ENCODE measurements around the gene CLEC18B.
A peak's percentile ranks its signal among the peaks of the same experiment; 100 is the strongest.
"Not testable (repeated sequence)": the region's sequence is repeated elsewhere in the genome, so short reads cannot be mapped to it uniquely, and the experiment has no call there.

Gene CLEC18B

GRCh38 chr16:74396521-74397017 is 24.7 kb downstream of the CLEC18B start:
- in situ Hi-C loops (cut with MboI; ENCODE audit: low pct_unique_long_range_greater_than_20kb, low sequenced_read_pairs, unreplicated experiment); DNase-seq (ENCODE audit: low spot score): not testable (repeated sequence)

GRCh38 chr16:74394604-74395003 is 26.7 kb downstream of the CLEC18B start:
- in situ Hi-C loops (cut with MboI; ENCODE audit: low pct_unique_long_range_greater_than_20kb, low sequenced_read_pairs, unreplicated experiment); DNase-seq (ENCODE audit: low spot score): not testable (repeated sequence)

DNA sequence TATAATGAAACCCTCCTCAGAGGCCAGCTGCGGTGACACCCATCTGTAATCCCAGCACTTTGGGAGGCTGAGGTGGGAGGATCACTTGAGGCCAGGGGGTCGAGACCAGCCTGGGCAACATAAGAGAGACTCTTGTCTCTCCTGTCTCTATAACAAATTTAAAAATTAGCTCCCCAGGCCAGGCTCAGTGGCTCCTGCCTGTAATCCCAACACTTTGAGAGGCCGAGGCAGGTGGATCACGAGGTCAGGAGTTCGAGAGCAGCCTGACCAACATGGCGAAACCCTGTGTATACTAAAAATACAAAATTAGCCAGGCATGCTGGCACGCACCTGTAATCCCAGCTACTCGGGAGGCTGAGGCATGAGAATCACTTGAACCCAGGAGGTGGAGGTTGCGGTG is 27.1 kb downstream of the CLEC18B start:
- in situ Hi-C loops (cut with MboI; ENCODE audit: low pct_unique_long_range_greater_than_20kb, low sequenced_read_pairs, unreplicated experiment): not testable (repeated sequence)

GRCh38 chr16:74391454-74392050 is 29.7 kb downstream of the CLEC18B start:
- DNase-seq (ENCODE audit: low spot score); in situ Hi-C loops (cut with MboI; ENCODE audit: low pct_unique_long_range_greater_than_20kb, low sequenced_read_pairs, unreplicated experiment): not testable (repeated sequence)

More for the DNA sequence above, 27.1 kb downstream of the CLEC18B start:
- not testable (repeated sequence) for DNase-seq (ENCODE audit: low spot score)

DNA sequence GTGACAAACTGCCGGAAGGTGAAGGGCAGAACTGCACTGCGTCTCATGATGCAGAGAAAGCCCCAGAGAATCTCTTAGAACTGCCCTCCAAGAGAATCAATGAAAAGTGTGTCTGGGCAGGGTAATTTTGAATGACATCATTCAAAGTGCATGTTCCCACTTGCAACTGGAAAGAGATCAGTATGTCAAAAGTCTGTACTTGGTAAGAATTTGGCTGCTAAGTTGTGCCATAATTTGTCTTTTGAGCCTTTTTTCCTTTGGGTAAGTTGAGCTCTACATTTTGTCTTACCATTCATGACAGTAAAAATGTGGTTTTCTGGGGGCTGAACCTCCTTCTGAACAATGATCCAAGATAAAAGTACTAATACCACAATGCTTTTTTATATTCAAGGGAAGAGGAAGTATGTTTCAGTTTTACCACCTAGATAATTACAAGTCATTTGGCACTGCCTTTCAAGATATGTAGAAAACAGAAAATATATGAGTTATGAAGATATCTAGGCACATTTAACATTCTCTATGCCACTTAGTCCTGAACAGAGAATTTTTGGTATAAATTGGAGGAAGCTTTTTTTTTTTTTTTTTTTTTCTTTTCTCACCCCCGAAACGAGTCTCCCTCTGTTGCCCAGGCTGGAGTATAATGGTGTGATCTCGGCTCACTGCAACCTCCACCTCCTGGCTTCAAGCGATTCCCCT is 38.8 kb downstream of the CLEC18B start:
- in situ Hi-C loops (cut with MboI; ENCODE audit: low pct_unique_long_range_greater_than_20kb, low sequenced_read_pairs, unreplicated experiment); DNase-seq (ENCODE audit: low spot score): not testable (repeated sequence)

DNA sequence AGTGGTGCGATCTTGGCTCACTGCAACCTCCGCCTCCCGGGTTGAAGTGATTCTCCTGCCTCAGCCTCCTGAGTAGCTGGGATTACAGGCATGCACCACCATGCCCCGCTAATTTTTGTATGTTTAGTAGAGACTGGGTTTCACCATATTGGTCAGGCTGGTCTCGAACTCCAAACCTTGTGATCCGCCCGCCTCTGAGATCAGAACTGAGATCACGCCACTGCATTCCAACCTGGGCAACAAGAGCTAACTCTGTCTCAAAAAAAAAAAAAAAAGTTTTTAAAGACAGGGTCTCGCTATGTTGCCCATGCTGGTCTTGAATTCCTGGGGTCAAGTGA is 47.5 kb downstream of the CLEC18B start:
- in situ Hi-C loops (cut with MboI; ENCODE audit: low pct_unique_long_range_greater_than_20kb, low sequenced_read_pairs, unreplicated experiment): not testable (repeated sequence)

DNA sequence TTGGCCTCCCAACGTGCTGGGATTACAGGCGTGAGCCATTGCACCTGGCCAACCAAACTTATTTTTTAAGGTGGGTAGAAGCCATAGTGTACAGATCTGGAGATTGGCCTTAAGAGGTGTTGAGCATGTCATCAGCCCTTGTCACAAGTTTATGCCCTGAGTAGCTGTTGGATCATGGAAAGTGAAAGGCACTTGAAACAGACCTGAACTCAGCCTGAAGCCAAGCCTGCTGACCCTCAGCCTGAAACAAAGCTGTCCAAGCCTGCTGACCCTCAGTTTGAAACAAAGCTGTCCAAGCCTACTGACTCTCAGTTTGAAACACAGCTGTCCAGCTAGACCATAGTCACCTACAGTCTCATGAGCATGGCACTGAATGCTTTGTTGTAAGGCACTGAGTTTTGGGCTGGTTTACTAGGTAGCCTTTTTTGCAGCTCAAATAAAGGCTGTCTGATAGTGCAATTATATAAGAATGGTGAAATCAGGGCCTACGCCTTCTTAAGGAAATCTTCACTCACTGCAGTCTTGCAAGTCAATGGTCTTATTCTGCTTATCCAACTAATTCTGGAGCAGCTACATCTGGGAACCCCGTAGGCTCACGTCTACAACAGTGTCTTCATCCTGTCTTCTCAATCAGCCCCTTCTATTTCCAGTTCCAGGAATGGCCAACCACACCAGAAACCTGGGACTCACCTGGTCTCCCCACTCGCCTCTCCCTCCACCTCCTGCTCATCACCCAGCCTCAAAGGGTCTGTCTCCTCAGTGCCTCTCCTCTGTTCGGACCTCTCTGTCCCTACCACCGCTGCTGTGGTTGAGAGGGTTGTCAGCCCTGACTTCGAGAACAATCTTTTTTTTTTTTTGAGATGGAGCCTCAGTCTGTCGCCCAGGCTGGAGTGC is 48.1 kb downstream of the CLEC18B start:
- peak; percentile 39 for DNase-seq (ENCODE audit: low spot score)
- no peak for TF ChIP-seq CTCF (IDR thresholded peaks at IDR 0.05; ENCODE audit: extremely low read depth, insufficient read depth, missing control alignments)
- in situ Hi-C loops (cut with MboI; ENCODE audit: low pct_unique_long_range_greater_than_20kb, low sequenced_read_pairs, unreplicated experiment): no loop called here

More for the DNA sequence above, 47.5 kb downstream of the CLEC18B start:
- not testable (repeated sequence) for DNase-seq (ENCODE audit: low spot score)

DNA sequence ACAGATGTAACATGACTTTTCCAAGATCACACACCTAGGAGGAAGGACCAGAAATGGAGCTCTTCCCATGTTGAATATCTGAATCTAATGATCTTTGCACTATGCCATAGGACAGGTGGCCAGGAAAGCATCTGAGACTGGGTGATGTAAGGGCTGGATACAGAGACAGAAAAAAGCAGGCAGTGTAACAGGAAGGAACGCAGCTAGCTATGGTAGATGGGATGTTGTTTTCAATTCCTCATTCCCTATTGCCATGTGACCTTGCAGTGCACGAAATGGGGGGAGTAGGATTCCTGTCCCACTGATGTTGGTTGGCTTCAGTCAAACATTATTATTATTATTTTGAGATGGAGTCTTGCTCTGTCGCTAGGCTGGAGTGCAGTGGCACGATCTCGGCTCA is 48.9 kb downstream of the CLEC18B start:
- TF ChIP-seq CTCF (IDR thresholded peaks at IDR 0.05; ENCODE audit: extremely low read depth, insufficient read depth, missing control alignments): no peak
- peak; percentile 28 for DNase-seq (ENCODE audit: low spot score)
- in situ Hi-C loops (cut with MboI; ENCODE audit: low pct_unique_long_range_greater_than_20kb, low sequenced_read_pairs, unreplicated experiment): no loop called here

GRCh38 chr16:74370338-74371135 is 50.7 kb downstream of the CLEC18B start:
- in situ Hi-C loops (cut with MboI; ENCODE audit: low pct_unique_long_range_greater_than_20kb, low sequenced_read_pairs, unreplicated experiment); DNase-seq (ENCODE audit: low spot score): not testable (repeated sequence)

DNA sequence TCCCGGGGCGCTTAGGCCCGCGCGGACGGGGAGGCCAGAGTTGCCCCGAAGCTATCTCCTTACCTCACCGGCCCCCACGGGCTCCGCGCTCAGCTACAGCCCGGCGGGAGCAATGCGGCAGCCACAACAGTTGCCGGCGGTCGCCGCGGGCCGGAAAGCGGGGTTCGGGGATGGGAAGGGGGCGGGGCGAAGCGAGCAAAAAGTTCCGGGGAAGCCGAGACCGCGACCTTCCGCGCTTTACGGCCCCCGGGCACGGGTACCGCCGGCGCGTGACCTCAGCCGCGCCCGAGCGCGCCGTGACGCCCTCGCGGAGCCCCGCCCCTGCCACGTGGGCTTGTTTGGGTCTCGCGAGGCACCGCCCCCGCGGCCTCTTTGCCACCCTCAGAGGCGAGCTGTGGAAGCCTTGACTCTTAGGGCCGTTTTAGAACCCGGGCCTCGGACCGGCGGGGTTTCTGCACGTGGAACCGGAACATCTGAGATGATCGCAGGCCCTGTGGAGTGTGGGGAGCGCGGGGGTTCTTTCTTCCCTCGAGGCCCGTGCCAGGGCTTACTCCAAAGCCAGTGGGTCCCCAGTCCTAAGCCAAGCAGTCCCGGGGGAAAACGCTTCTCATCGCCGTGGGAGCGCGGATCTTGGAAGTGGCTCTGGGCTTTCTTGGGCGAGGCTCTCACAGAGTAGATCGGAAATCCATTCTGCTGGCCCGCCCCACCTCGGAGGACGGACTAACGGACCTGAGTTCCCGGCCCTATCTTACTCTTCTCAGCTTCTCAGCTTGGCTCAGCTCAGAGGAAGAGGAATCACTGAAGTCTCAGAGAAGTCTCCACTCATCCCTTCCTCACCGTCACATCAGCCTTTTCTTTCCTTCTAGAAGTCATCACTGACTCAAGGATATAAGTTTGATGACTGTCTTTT is 53.0 kb downstream of the CLEC18B start:
- peak; percentile 98 for DNase-seq (ENCODE audit: low spot score)
- in situ Hi-C loops (cut with MboI; ENCODE audit: low pct_unique_long_range_greater_than_20kb, low sequenced_read_pairs, unreplicated experiment): not testable (repeated sequence)

DNA sequence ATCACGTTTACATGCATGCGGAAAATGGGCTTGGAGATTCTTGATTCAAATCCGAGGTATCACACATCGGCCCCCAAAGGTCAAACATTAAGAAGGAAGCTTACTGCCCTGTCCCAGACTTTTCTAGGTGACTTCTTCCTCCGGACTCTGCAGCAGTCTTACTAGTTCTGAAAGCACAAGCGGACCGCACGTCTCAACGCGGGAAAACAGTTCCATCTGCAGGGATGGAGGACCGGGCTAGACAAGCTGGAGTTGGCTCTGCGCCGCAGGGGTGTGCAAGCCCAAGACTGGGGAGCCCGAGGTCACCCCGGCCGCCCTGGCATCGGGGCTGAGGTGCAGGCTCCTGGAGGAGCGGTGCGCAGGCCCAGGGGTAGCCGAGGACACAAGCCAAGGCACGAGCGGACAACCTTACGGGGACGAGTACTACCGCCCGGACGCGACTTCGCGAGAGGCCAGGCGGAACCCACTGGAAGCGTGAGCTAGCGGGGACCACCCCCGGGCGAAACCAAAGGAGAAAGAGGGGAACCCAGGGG is 53.7 kb downstream of the CLEC18B start:
- in situ Hi-C loops (cut with MboI; ENCODE audit: low pct_unique_long_range_greater_than_20kb, low sequenced_read_pairs, unreplicated experiment): not testable (repeated sequence)
- DNase-seq (ENCODE audit: low spot score): peak; percentile 40

DNA sequence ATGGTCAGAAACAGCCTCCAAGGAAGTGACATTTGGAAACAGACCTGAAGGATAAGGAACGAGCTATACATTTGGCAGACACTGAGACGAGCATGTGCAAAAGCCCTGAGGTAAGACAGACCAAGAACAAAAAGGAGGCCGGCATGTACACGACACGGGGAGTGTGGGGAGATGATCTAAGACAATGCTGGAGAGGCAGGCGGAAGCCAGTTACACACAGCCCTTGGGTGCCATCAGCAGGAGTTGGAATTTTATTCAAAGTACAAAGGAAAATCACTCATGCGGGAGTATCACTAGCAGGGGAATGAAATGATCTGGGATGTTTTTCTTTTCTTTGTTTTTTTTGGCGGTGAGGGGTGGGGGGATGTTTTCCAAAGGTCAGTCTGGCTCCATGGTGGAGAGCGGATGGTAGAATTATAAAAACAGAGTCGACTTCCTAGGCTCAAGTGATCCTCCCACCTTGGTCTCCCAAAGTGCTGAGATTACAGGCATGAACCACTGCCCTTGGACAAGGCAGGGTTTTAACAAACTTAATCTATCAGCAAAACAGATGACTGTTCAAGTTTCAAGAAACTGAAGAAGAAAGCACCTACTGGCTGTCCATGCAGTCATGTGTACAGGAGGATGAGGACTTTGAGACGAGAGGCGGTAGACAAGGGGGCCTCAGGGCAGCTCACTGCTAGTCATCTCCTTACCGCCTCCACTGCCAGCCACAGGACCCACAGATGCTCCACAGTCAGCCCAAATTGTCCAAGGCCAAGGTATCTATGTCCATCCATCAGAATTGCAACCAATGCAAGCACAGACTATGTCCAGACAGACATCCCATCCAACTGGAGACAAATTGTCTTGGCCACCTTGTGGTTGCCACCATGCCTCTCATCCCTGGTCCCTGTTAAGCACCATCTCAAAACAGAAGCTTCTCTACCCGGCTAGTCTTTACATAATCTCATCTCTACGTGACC is 59.4 kb downstream of the CLEC18B start:
- in situ Hi-C loops (cut with MboI; ENCODE audit: low pct_unique_long_range_greater_than_20kb, low sequenced_read_pairs, unreplicated experiment); DNase-seq (ENCODE audit: low spot score): not testable (repeated sequence)
